Skeletal muscle cell (primary cell): ENCODE results near the gene SH3BGRL2.
"Not testable (repeated sequence)": the region's sequence is repeated elsewhere in the genome, so short reads cannot be mapped to it uniquely, and the experiment has no call there.

Experiments
- DNase-seq: peaks from one replicate; pipeline ENCODE4 v3.0.0-alpha.2; 2010; ENCODE audit warnings: low read depth
- H3K4me3 ChIP-seq: 2 replicates; pipeline ENCODE4 v1.5.1; 2011; ENCODE audit warnings: low read depth, mild to moderate bottlenecking, control low read depth, low read length, moderate library complexity

The SH3BGRL2 gene

DNA sequence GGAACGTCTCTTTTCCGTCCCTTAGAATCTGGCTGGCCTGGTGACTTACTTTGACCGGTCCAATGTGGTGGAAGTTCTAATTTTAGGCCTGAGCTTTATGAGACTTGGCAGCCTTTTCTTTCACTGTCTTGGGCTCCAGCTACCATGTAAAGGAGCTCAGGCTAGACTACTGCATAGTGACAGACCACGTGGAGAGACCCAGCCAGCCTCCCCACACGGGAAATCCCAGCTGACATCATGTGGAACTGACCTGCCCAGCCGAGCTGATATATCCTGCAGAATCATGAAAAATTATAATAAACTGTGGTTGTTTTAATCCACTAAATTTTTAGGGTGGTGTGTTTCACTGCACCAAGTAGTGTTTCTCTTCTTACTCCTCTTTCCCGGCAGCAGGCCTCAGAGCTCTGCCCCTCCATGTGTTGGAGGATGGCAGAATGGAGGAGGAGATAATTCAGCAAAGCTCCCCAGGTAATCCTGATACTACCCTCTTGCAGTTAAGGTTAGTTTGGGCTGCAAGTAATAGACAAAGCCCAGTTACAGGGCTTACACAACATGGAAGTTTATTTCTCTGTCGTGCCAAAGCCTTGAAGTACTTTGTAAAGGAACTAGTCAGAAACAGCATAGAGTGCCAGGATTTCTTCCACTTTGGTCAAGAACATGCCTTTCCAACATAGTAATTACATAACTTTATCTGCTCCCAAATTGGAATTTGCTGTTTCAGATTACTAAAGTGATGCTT is 87.5 kb downstream of the SH3BGRL2 start:
- no peak overlapping the region for H3K4me3 ChIP-seq
- peak; percentile 12 for DNase-seq

DNA sequence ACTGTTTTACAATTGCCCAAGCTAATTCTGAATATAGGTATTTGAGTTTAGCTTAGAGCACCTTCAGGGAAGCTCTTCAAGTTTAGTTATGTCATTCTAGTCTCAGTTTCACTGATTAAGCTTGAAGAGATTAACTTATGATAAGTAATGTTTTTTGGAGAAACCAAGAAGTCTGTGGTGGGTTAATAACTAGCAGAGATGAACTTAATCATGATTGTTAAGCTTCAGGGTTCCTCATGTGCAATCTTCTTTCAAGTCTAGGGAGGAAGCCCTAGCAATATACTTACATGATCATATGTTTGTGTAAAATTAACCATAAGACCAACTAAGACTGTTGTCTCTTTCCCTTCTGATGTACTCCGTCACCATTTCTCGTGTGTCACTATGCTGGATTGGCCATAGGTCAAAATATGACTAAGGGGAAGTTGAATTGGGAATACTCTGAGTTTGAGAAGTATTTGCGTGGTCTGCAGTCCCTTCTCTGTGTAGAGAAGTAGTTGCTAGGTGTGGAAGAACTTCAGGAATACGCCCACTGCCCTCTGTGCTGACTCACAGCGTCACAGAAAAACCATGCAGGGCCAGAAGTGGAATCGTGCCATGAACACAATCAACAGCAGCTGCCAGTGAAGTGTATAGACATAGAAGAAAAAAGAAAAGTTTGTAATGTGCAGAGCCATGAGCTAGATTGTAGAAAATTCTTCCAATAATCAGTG is 88.3 kb downstream of the SH3BGRL2 start:
- DNase-seq: peak; percentile 29
- H3K4me3 ChIP-seq: no peak overlapping the region

DNA sequence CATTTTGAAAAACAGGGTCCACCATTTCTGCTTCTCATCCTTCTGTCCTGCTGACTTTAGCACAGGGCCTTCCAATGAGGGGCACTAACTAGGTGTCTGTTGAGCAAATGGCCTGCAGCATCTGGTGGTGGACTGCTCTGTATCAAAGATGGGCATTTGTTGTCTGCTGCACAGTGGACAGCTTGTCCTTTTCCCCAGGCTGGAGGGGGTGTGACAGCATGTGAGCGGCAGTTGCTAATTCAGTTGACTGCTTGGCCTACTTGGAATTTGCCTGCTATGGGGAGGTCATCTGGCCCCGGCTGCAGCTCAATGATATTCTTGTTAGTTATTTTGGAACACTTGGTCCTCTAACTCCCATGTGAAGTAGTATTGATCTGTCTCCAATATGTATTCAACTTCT is 93.7 kb downstream of the SH3BGRL2 start:
- no peak overlapping the region for H3K4me3 ChIP-seq
- no peak for DNase-seq

DNA sequence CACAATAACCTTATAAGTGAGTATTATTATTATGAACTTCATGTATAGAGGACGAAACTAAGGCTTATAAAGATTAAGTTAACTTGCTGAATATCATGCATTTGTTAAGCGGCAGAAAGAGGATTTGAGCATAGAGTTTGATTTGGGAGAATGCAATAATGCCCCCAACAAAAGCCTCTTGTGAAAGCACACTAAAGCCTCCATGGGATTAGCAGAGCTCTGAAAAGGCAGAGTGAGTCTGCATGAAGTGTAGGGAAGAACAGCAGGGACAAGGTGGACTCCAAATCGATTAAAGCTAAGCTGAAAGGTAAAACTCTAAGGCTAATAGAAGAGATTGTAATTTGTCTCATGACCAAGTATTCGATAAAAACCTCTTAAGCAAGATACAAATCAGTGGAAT is 100.3 kb downstream of the SH3BGRL2 start:
- H3K4me3 ChIP-seq: no peak overlapping the region
- DNase-seq: no peak

DNA sequence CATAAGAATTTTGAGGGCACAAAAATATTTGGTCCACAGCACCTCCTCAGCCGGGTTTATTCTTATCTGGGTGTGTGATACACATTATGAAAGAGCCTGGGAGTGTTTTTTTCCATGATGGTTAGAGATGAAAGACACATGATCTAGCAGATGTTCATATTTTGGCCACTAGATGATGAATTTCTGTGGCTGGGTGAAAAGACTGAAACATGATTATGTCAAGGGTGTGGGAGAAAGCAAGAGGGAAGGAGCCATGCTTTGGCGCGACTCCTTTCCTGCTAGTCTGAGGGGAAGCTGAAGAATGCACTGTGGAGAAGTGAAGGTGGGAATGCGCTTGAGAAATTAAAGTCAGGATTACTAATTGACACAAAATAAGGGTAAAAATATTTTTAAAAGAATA is 102.3 kb downstream of the SH3BGRL2 start:
- no peak for DNase-seq
- no peak overlapping the region for H3K4me3 ChIP-seq

DNA sequence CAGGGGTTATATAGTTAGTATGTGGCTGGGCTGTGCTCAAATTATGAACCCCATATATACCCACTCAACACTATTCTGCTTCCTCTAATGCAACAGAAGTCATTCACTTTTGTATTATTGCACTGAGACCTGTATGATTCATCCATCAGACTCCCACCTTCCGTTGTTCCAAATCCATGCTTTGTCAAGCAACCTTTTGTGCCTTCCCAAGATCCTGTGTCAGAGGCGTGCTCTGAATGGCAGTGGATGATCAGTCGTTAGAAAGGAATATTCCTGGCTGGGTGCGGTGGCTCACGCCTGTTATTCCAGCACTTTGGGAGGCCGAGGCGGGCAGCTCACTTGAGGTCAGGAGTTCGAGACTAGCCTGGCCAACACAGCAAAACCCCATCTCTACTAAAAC is 103.2 kb downstream of the SH3BGRL2 start:
- no peak for DNase-seq

DNA sequence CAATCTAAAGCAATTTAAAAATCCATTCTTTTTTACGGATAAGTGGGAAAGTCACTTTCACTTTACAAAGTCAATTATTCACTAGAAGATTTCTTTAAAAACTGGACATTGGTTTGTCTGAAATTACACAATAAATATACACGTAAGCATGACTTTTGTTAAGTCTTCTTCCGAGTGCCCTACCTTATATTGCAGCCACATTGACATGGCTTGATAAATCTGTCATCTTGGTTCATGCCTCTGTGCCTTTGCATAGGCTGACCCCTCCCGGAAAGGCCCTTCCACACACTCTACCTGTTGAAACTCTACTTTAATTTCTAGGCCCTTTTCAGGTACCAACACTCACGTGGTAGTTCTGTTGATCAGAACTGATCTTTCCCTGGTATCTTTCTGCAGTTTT is 104.1 kb downstream of the SH3BGRL2 start:
- no peak overlapping the region for H3K4me3 ChIP-seq
- DNase-seq: no peak

More for the DNA sequence above, 103.2 kb downstream of the SH3BGRL2 start:
- H3K4me3 ChIP-seq: no peak overlapping the region

DNA sequence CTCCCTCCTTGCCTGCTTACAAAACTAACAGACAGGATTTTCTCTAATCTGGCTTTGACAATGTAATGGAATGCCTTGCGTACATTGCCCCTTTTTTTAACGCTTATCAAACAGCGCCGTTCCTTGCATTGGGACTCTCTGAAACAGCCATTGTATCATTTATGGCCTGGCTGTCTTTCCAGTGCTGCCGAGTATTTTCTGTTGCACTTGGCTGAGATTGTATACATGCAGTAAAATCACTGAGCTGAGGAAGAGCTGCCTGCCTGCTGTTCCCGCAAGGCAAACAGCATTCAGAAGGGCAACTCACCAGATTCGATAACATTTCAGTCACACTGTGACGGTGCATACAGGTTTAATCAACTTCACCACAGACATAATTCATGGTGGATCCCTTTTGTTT is 106.0 kb downstream of the SH3BGRL2 start:
- no peak for DNase-seq
- no peak overlapping the region for H3K4me3 ChIP-seq

DNA sequence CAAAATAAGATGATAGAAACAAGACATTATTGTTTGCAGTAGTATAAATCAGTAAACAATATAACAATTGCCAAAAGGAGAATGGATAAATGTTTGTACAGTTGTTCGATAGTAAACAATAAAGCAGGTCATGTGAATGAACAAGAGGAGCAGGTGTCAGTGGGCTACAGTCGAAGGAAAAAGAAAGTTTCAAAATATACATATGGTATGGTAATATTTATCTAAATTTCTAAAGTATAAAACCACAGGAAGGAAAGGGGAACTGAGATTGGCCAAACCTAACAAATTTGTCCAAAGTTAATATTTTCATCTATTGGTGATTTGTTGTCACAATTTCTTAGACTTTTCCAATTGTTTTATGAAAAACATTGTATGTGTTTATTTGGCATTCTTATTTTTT is 110.9 kb downstream of the SH3BGRL2 start:
- no peak for DNase-seq
- no peak overlapping the region for H3K4me3 ChIP-seq

DNA sequence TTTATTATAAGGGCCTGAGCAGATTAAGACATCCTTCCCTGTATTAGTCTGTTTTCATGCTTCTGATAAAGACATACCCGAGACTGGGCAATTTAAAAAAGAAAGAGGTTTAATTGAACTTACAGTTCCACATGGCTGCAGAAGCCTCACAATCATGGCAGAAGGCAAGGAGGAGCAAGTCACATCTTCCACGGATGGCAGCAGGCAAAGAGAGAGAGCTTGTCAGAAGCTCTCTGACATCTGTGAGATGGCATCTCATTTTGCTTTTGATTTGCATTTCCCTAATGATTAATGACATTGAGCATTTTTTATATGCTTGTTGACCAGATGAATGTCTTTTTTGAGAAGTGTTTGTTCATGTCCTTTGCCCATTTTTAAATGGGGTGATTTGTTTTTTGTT is 114.2 kb downstream of the SH3BGRL2 start:
- DNase-seq, H3K4me3 ChIP-seq: not testable (repeated sequence)

DNA sequence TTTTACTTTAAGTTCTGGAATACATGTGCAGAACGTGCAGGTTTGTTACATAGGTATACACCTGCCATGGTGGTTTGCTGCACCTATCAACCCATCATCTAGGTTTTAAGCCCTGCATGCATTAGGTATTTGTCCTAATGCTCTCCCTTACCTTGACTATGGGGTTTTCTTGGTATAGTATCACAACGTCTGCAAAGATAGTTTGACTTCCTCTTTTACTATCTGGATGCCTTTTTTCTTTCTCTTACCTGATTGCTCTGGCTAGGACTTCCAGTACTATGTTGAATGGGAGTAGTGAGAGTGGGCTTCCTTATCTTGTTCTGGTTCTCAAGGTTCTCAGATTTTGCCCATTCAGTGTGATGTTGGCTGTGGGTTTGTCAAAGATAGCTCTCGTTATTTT is 115.2 kb downstream of the SH3BGRL2 start:
- H3K4me3 ChIP-seq, DNase-seq: not testable (repeated sequence)

DNA sequence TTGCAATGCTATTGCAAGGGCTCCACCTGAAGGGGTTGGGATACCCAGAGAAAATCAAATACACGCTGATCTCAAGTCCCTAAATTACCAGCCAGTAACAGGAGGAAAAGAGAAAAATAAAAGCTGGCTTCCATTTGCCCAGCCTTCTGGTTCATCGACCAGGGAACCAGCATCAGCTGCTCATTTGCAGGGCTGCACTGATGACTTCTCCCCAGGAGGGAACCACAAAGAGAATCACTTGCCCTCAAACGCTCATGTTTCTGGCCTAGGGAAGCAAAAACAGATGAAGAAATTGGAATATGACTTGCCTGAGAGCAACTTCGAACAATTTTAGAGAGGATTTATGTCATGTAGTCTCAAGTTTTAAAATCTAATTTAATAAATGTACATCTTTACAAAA is 119.7 kb downstream of the SH3BGRL2 start:
- H3K4me3 ChIP-seq: no peak overlapping the region
- DNase-seq: no peak
